Fibroblast of lung (primary cell): ENCODE measurements around the gene RPL28.

Source experiments
- CTCF ChIP-seq, 2 donors: IDR thresholded peaks in 1 of 2; conservative IDR thresholded peaks in 1 of 2; 1 replicate in 1 of 2; 2 replicates in 1 of 2; pipeline ENCODE4 v1.5.1; 2011 to 2012; ENCODE audit warnings: low read length in 2 of 2, control low read depth in 1 of 2, inconsistent platforms in 1 of 2, low read depth in 1 of 2, mild to moderate bottlenecking in 1 of 2
- EZH2 ChIP-seq: IDR thresholded peaks from 2 replicates; pipeline ENCODE4 v1.5.1; 2012; ENCODE audit warnings: low read length, control low read depth, mild to moderate bottlenecking; ENCODE audit errors: missing control alignments

DNA sequence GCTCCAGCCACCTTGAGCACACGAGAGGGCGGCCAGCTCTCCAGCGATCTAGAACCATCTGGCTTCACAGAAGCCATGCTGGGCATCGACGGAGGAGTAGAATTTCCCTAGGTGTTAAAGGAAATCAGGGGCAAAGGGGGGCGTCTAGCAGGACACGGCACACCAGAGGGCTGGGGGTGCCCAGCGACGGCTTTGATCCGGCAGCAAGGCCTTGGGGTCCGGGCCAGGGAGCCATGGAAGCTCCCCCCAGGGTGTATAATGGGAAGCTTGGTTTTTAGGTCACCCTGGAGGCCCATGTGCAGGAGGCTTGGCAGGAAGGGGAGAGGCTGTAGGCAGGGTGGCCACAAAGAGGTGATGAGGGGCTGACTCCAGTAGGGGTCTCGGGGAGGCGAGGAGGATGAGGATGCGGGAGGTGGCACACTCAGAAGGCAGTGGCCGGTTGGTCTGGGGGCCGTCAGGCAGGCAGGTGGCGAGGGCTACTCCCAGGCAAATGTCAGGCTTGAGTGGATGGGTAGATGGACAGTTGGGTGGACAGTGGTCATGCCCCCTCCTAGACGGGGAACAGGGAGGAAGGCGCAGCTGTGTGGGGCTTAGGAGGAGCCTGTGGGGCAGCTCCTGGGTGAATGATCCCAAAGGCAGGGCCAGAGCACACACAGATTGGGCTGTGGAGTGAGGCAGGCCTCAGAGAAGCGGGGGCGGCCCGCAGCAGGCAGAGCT, 40.5 kb upstream of the RPL28 start:
- TF ChIP-seq CTCF (conservative IDR thresholded peaks at IDR 0.05 in 1 of 2, IDR thresholded peaks at IDR 0.05 in 1 of 2; ENCODE audit: low read depth in 1 of 2, low read length in 2 of 2) (no peak), EZH2 (no peak)
